NCI-H82 treated with DMSO at 0.1 percent for 48 hours (cell line): ENCODE measurements around the gene SYS1.

Experiments
- DNase-seq: peaks from one replicate; lab custom pipeline; 2025; ENCODE audit not compliant: unreplicated experiment; lab: John Stamatoyannopoulos, UW

SYS1 gene

GRCh38 chr20:45412653-45413052 lies 49.7 kb downstream of the SYS1 start:
- DNase-seq: no peak

- no peak for DNase-seq
These were observed 50.5 kb downstream of the SYS1 start for GRCh38 chr20:45413479-45413878.

- DNase-seq: peak; percentile 77
These were observed 53.1 kb downstream of the SYS1 start, which contains the start of gene PIGT for GRCh38 chr20:45415822-45416637. Gene PIGT (plus strand): TSS chr20:45416141. CDS start chr20:45416157, 16 bp downstream.

DNA sequence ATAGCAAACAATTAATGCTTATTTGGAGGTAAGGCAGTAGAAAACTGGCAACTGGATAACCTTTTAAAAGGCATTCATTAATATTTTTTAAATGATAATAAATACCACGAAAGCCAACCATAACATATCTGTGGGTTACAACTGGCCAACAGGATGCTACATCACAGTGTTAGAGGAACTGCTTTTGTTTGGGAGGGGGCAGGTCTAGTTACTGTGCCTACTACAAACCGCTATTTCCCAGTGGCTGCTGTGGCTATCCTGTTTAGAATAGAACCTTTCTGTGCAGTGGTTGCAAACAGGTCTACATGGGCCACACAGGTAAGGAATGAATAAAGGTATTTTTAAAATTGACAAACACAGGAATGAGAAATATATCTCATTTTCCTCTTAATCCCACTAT lies 54.0 kb downstream of the SYS1 start:
- no peak for DNase-seq
